WTC11 (cell line): Measurements from ENCODE around the gene TBC1D19. TPM values are rescaled to one million over a fixed set of nuclear protein-coding genes. Genes with fewer than 3 reads are reported as not detected.

ENCODE experiments used
- ATAC-seq: fragments of 200-7000 bp; cut with Tn5 transposase; 2 replicates; pipeline ENCODE4 v1.10.0; 2021; ENCODE audit warnings: mild to moderate bottlenecking, moderate library complexity
- CTCF ChIA-PET: fragments of 300-600 bp; sonication (Branson Sonifier 250); formaldehyde crosslinking; loops from one replicate; lab custom pipeline; 2021; ENCODE audit warnings: antibody characterized with exemption; lab: Charles Lee
- POLR2A ChIA-PET: fragments of 350-600 bp; sonication (Branson Sonifier 250); formaldehyde crosslinking; loops from one replicate; lab custom pipeline; 2021; ENCODE audit warnings: antibody characterized with exemption; lab: Charles Lee
- DNase-seq: peaks from one replicate; pipeline ENCODE4 v3.0.0; 2021; ENCODE audit warnings: low spot score
- H3K27ac Mint-ChIP-seq: 2 replicates; pipeline ENCODE4 v1.8.0; 2021; ENCODE audit warnings: mixed read lengths
- H3K27me3 Mint-ChIP-seq: 2 replicates; pipeline ENCODE4 v1.8.0; 2021; ENCODE audit warnings: low read depth, mild to moderate bottlenecking, moderate library complexity, mixed read lengths
- H3K36me3 Mint-ChIP-seq: 2 replicates; pipeline ENCODE4 v1.8.0; 2021; ENCODE audit warnings: mixed read lengths
- H3K4me1 Mint-ChIP-seq: 2 replicates; pipeline ENCODE4 v1.8.0; 2022; ENCODE audit warnings: mixed read lengths
- H3K4me3 Mint-ChIP-seq: 2 replicates; pipeline ENCODE4 v1.8.0; 2021; ENCODE audit warnings: mild to moderate bottlenecking, moderate library complexity, mixed read lengths
- H3K9me3 Mint-ChIP-seq: 2 replicates; pipeline ENCODE4 v1.8.0; 2021; ENCODE audit warnings: mixed read lengths
- AFF4 ChIP-seq: sonication (generic); formaldehyde crosslinking; IDR thresholded peaks from 2 replicates; pipeline ENCODE4 v1.8.1; 2023; ENCODE audit warnings: mild to moderate bottlenecking, missing genetic modification reagents, borderline replicate concordance
- ATF3 ChIP-seq: sonication (generic); formaldehyde crosslinking; conservative IDR thresholded peaks from 2 replicates; pipeline ENCODE4 v1.8.1; 2022; ENCODE audit warnings: mild to moderate bottlenecking, missing genetic modification reagents
- ELF4 ChIP-seq: sonication (generic); formaldehyde crosslinking; IDR thresholded peaks from 2 replicates; pipeline ENCODE4 v1.8.1; 2022; ENCODE audit warnings: low read depth, mild to moderate bottlenecking, moderate library complexity, missing genetic modification reagents
- FOXP1 ChIP-seq: sonication (generic); formaldehyde crosslinking; IDR thresholded peaks from 2 replicates; pipeline ENCODE4 v1.8.0; 2022; ENCODE audit warnings: missing genetic modification reagents, mild to moderate bottlenecking, moderate library complexity, borderline replicate concordance
- FOXP4 ChIP-seq: sonication (generic); formaldehyde crosslinking; IDR thresholded peaks from 2 replicates; pipeline ENCODE4 v1.8.0; 2022; ENCODE audit warnings: mild to moderate bottlenecking, missing genetic modification reagents
- JUN ChIP-seq: sonication (generic); formaldehyde crosslinking; IDR thresholded peaks from 2 replicates; pipeline ENCODE4 v1.8.0; 2023; ENCODE audit warnings: mild to moderate bottlenecking, missing genetic modification reagents
- KAT7 ChIP-seq: sonication (generic); formaldehyde crosslinking; IDR thresholded peaks from 2 replicates; pipeline ENCODE4 v1.8.1; 2023; ENCODE audit warnings: missing genetic modification reagents, mild to moderate bottlenecking, borderline replicate concordance
- MLX ChIP-seq: sonication (generic); formaldehyde crosslinking; IDR thresholded peaks from 2 replicates; pipeline ENCODE4 v1.8.1; 2023; ENCODE audit warnings: mild to moderate bottlenecking, missing genetic modification reagents, moderate library complexity
- OVOL2 ChIP-seq: fragments of 250-450 bp; sonication (Bioruptor Pico); IDR thresholded peaks from 2 replicates; pipeline ENCODE4 v1.9.0; 2021; ENCODE audit warnings: mild to moderate bottlenecking, borderline replicate concordance
- ZMAT4 ChIP-seq: fragments of 250-450 bp; sonication (Bioruptor Pico); IDR thresholded peaks from 2 replicates; pipeline ENCODE4 v1.9.0; 2021; ENCODE audit warnings: mild to moderate bottlenecking
- ZNF317 ChIP-seq: sonication (generic); formaldehyde crosslinking; IDR thresholded peaks from 2 replicates; pipeline ENCODE4 v1.8.1; 2023; ENCODE audit warnings: low read depth, mild to moderate bottlenecking, moderate library complexity, missing genetic modification reagents, borderline replicate concordance
- total RNA-seq: library from RNA; stranded (reverse); gene quantifications from 3 replicates; pipeline ENCODE4 v1.2.3, GENCODE V29; 2021
- TF ChIP-seq, protein P1 (sequence below): sonication (generic); formaldehyde crosslinking; IDR thresholded peaks from 2 replicates; pipeline ENCODE4 v1.8.0; 2023; ENCODE audit warnings: missing genetic modification reagents, mild to moderate bottlenecking, borderline replicate concordance
- TF ChIP-seq, protein P2 (sequence below): sonication (generic); formaldehyde crosslinking; IDR thresholded peaks from 2 replicates; pipeline ENCODE4 v1.8.0; 2022; ENCODE audit warnings: mild to moderate bottlenecking, missing genetic modification reagents

The TBC1D19 gene
- total RNA-seq, 1 experiment from 2014 or later = 2.1 TPM

GRCh38 chr4:26687728-26688127 lies 103.8 kb downstream of the TBC1D19 start:
- ChIA-PET CTCF (no interaction called here), POLR2A (no interaction called here)
- Mint-ChIP-seq H3K36me3 (peaks cover 19% of the 10 kb centered on the region), H3K27ac (no peak overlapping the region), H3K4me1 (peaks cover 26% of the 10 kb centered on the region), H3K4me3 (no peak overlapping the region), H3K27me3 (no peaks in the 10 kb centered on the region), H3K9me3 (peaks cover 25% of the 10 kb centered on the region)
- no peak for TF ChIP-seq ELF4 (CRISPR knock-in tag)
- TF ChIP-seq FOXP4 (CRISPR knock-in tag) = no peak
- no peak for TF ChIP-seq OVOL2
- TF ChIP-seq ZMAT4 (CRISPR knock-in tag) = no peak
- TF ChIP-seq JUN (CRISPR knock-in tag) = no peak
- TF ChIP-seq, protein P1, sequence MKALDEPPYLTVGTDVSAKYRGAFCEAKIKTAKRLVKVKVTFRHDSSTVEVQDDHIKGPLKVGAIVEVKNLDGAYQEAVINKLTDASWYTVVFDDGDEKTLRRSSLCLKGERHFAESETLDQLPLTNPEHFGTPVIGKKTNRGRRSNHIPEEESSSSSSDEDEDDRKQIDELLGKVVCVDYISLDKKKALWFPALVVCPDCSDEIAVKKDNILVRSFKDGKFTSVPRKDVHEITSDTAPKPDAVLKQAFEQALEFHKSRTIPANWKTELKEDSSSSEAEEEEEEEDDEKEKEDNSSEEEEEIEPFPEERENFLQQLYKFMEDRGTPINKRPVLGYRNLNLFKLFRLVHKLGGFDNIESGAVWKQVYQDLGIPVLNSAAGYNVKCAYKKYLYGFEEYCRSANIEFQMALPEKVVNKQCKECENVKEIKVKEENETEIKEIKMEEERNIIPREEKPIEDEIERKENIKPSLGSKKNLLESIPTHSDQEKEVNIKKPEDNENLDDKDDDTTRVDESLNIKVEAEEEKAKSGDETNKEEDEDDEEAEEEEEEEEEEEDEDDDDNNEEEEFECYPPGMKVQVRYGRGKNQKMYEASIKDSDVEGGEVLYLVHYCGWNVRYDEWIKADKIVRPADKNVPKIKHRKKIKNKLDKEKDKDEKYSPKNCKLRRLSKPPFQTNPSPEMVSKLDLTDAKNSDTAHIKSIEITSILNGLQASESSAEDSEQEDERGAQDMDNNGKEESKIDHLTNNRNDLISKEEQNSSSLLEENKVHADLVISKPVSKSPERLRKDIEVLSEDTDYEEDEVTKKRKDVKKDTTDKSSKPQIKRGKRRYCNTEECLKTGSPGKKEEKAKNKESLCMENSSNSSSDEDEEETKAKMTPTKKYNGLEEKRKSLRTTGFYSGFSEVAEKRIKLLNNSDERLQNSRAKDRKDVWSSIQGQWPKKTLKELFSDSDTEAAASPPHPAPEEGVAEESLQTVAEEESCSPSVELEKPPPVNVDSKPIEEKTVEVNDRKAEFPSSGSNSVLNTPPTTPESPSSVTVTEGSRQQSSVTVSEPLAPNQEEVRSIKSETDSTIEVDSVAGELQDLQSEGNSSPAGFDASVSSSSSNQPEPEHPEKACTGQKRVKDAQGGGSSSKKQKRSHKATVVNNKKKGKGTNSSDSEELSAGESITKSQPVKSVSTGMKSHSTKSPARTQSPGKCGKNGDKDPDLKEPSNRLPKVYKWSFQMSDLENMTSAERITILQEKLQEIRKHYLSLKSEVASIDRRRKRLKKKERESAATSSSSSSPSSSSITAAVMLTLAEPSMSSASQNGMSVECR (CRISPR knock-in tag) = no peak
- TF ChIP-seq FOXP1 (CRISPR knock-in tag) = no peak
- TF ChIP-seq KAT7 (CRISPR knock-in tag) = no peak
- no peak for TF ChIP-seq AFF4 (CRISPR knock-in tag)
- TF ChIP-seq, protein P2, sequence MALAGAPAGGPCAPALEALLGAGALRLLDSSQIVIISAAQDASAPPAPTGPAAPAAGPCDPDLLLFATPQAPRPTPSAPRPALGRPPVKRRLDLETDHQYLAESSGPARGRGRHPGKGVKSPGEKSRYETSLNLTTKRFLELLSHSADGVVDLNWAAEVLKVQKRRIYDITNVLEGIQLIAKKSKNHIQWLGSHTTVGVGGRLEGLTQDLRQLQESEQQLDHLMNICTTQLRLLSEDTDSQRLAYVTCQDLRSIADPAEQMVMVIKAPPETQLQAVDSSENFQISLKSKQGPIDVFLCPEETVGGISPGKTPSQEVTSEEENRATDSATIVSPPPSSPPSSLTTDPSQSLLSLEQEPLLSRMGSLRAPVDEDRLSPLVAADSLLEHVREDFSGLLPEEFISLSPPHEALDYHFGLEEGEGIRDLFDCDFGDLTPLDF = no peak
- no peak for TF ChIP-seq MLX (CRISPR knock-in tag)
- DNase-seq (no peak), ATAC-seq (no peak)

GRCh38 chr4:26690506-26690905 lies 106.6 kb downstream of the TBC1D19 start:
- no peaks in the 10 kb centered on the region for H3K27me3 Mint-ChIP-seq
- ChIA-PET POLR2A (no interaction called here), CTCF (no interaction called here)
- H3K27ac Mint-ChIP-seq = no peak overlapping the region
- no peak overlapping the region for H3K4me3 Mint-ChIP-seq
- peaks cover 43% of the 10 kb centered on the region for H3K36me3 Mint-ChIP-seq
- H3K9me3 Mint-ChIP-seq = peaks cover 43% of the 10 kb centered on the region
- H3K4me1 Mint-ChIP-seq = peaks cover 22% of the 10 kb centered on the region
- DNase-seq (no peak), ATAC-seq (no peak)
- TF ChIP-seq ATF3 (CRISPR knock-in tag) (no peak), ZNF317 (no peak)
